Glutamatergic neuron (in vitro differentiated cells): ENCODE data around the gene CCDC141. TPM values are rescaled to one million over a fixed set of nuclear protein-coding genes. Genes with fewer than 3 reads are reported as not detected.
"Not testable (repeated sequence)": the region's sequence is repeated elsewhere in the genome, so short reads cannot be mapped to it uniquely, and the experiment has no call there.

Experiments used
- DNase-seq: peaks from one replicate; pipeline ENCODE4 v3.0.0; 2022
- H3K27ac Mint-ChIP-seq: one replicate; pipeline ENCODE4 v1.8.0; 2020; ENCODE audit warnings: mild to moderate bottlenecking, mixed read lengths, inconsistent platforms; ENCODE audit not compliant: unreplicated experiment
- H3K27me3 Mint-ChIP-seq: one replicate; pipeline ENCODE4 v1.8.0; 2020; ENCODE audit warnings: mild to moderate bottlenecking, moderate library complexity, mixed read lengths, inconsistent platforms; ENCODE audit not compliant: unreplicated experiment
- H3K36me3 Mint-ChIP-seq: one replicate; pipeline ENCODE4 v1.8.0; 2020; ENCODE audit warnings: mild to moderate bottlenecking, mixed read lengths, inconsistent platforms; ENCODE audit not compliant: unreplicated experiment
- H3K4me1 Mint-ChIP-seq: one replicate; pipeline ENCODE4 v1.8.0; 2020; ENCODE audit warnings: mild to moderate bottlenecking, low read depth, mixed read lengths, inconsistent platforms; ENCODE audit not compliant: unreplicated experiment
- H3K4me3 Mint-ChIP-seq: one replicate; pipeline ENCODE4 v1.8.0; 2020; ENCODE audit warnings: mild to moderate bottlenecking, mixed read lengths, inconsistent platforms; ENCODE audit not compliant: unreplicated experiment
- H3K9me3 Mint-ChIP-seq: one replicate; pipeline ENCODE4 v1.8.0; 2020; ENCODE audit warnings: mild to moderate bottlenecking, moderate library complexity, mixed read lengths, inconsistent platforms; ENCODE audit not compliant: unreplicated experiment
- CTCF ChIP-seq: fragments of 200-600 bp; sonication (generic); IDR thresholded peaks from one replicate; pipeline ENCODE4 v1.5.0; 2021; ENCODE audit not compliant: partially characterized antibody, unreplicated experiment
- total RNA-seq: library from RNA; stranded (reverse); fragmentation: NEBNext Ultra II Directional; extraction: Animal tissue kit (Norgen Biotek cat#: 25700); gene quantifications from one replicate; pipeline ENCODE4 v1.2.1, GENCODE V29; 2021; ENCODE audit not compliant: unreplicated experiment

Gene CCDC141
- total RNA-seq, 1 donor from 2014 or later = 0.51 TPM

- no peak overlapping the region for H3K4me3 Mint-ChIP-seq
These were observed 28.7 kb downstream of the CCDC141 start for GRCh38 chr2:179021258-179021657.

GRCh38 chr2:179020156-179020750 is 29.7 kb downstream of the CCDC141 start:
- no peak overlapping the region for H3K27ac Mint-ChIP-seq

More at GRCh38 chr2:179021258-179021657, 28.7 kb downstream of the CCDC141 start:
- Mint-ChIP-seq H3K27me3 (no peaks in the 10 kb centered on the region), H3K27ac (no peak overlapping the region), H3K36me3 (no peaks in the 10 kb centered on the region), H3K9me3 (no peaks in the 10 kb centered on the region), H3K4me1 (no peaks in the 10 kb centered on the region)
- TF ChIP-seq CTCF = no peak
- no peak for DNase-seq

GRCh38 chr2:179019260-179019659 is 30.7 kb downstream of the CCDC141 start:
- Mint-ChIP-seq H3K9me3 (no peaks in the 10 kb centered on the region), H3K36me3 (no peaks in the 10 kb centered on the region), H3K27me3 (no peaks in the 10 kb centered on the region), H3K4me3 (no peak overlapping the region), H3K4me1 (no peaks in the 10 kb centered on the region), H3K27ac (no peak overlapping the region)
- DNase-seq = no peak
- TF ChIP-seq CTCF = no peak

More at GRCh38 chr2:179020156-179020750, 29.7 kb downstream of the CCDC141 start:
- H3K27me3 Mint-ChIP-seq = no peaks in the 10 kb centered on the region
- TF ChIP-seq CTCF = peak; percentile 68
- no peaks in the 10 kb centered on the region for H3K36me3 Mint-ChIP-seq
- peak; percentile 69 for DNase-seq
- no peaks in the 10 kb centered on the region for H3K4me1 Mint-ChIP-seq
- H3K9me3 Mint-ChIP-seq = no peaks in the 10 kb centered on the region
- no peak overlapping the region for H3K4me3 Mint-ChIP-seq

- no peak for TF ChIP-seq CTCF
- H3K4me1 Mint-ChIP-seq = no peaks in the 10 kb centered on the region
- H3K27me3 Mint-ChIP-seq = no peaks in the 10 kb centered on the region
- H3K4me3 Mint-ChIP-seq = no peak overlapping the region
- no peaks in the 10 kb centered on the region for H3K36me3 Mint-ChIP-seq
- no peak overlapping the region for H3K27ac Mint-ChIP-seq
- DNase-seq = no peak
- no peaks in the 10 kb centered on the region for H3K9me3 Mint-ChIP-seq
These were observed 32.1 kb downstream of the CCDC141 start for GRCh38 chr2:179017773-179018357.

GRCh38 chr2:179014189-179014588 is 35.7 kb downstream of the CCDC141 start:
- DNase-seq, H3K36me3 Mint-ChIP-seq, H3K9me3 Mint-ChIP-seq: not testable (repeated sequence)

More at GRCh38 chr2:179014189-179014588, 35.7 kb downstream of the CCDC141 start:
- H3K27ac Mint-ChIP-seq, H3K27me3 Mint-ChIP-seq, H3K4me3 Mint-ChIP-seq, H3K4me1 Mint-ChIP-seq: not testable (repeated sequence)
